A549 (cell line): ENCODE data around the gene EAF2. TPM values are rescaled to one million over a fixed set of nuclear protein-coding genes. Genes with fewer than 3 reads are reported as not detected.

ENCODE experiments used
- ATAC-seq, 2 experiments: fragments of 200-7000 bp in 1 of 2; fragments of >200 bp in 1 of 2; cut with Nextera tagmentation in 1 of 2; cut with Tn5 transposase in 1 of 2; 3 replicates each; pipeline versions ENCODE4 v1.8.0 to v1.9.1; 2018 to 2020; ENCODE audit warnings: mild to moderate bottlenecking in 1 of 2, moderate library complexity in 1 of 2
- CTCF ChIA-PET: fragments of 300-600 bp; sonication (Branson Sonifier 250); formaldehyde crosslinking; extraction: SDS; loops from one replicate; lab custom pipeline; 2021; ENCODE audit warnings: antibody characterized with exemption, inconsistent platforms; lab: Yijun Ruan, JAX
- POLR2A ChIA-PET: fragments of 350-600 bp; formaldehyde crosslinking; extraction: SDS; loops from one replicate; lab custom pipeline; 2021; ENCODE audit warnings: antibody characterized with exemption, inconsistent platforms; lab: Yijun Ruan, JAX
- DNase-seq, 2 experiments: peaks; one replicate each; pipeline versions ENCODE4 v3.0.0 to v3.0.0-alpha.2; 2011 to 2016; ENCODE audit warnings: low read depth in 1 of 2, low spot score in 1 of 2
- FAIRE-seq: peaks from 2 replicates; lab custom pipeline; 2011; peaks lifted over from hg19 to GRCh38; lab: Jason Lieb, UNC
- H3K27ac ChIP-seq, 2 experiments: fragments of >200 bp; sonication (Bioruptor Twin); formaldehyde crosslinking; 3 replicates each; pipeline ENCODE4 v1.5.1; 2016 to 2017
- H3K4me1 ChIP-seq: fragments of >200 bp; sonication (Bioruptor Twin); formaldehyde crosslinking; 3 replicates; pipeline ENCODE4 v1.6.1; 2016
- H3K4me2 ChIP-seq: fragments of >200 bp; sonication (Bioruptor Twin); formaldehyde crosslinking; 3 replicates; pipeline ENCODE4 v1.6.1; 2016
- H3K4me3 ChIP-seq: fragments of >200 bp; sonication (Bioruptor Twin); formaldehyde crosslinking; 3 replicates; pipeline ENCODE4 v1.5.1; 2016
- H3K9me3 ChIP-seq: fragments of >200 bp; sonication (Bioruptor Twin); formaldehyde crosslinking; 3 replicates; pipeline ENCODE4 v1.6.1; 2016
- BHLHE40 ChIP-seq: IDR thresholded peaks from 2 replicates; pipeline ENCODE4 v1.6.1; 2012; ENCODE audit warnings: low read depth, low read length, inconsistent platforms
- CBX8 ChIP-seq: fragments of 200-600 bp; sonication (generic); IDR thresholded peaks from 2 replicates; pipeline ENCODE4 v1.6.1; 2016
- CEBPB ChIP-seq, 2 experiments: fragments of >200 bp in 1 of 2; sonication (Bioruptor Twin) in 1 of 2; formaldehyde crosslinking in 1 of 2; IDR thresholded peaks; 2 replicates each; pipeline ENCODE4 v1.6.1; 2012 to 2016
- CHD4 ChIP-seq: fragments of 200-600 bp; sonication (generic); IDR thresholded peaks from 2 replicates; pipeline ENCODE4 v1.6.1; 2016; ENCODE audit warnings: antibody characterized with exemption, mild to moderate bottlenecking, borderline replicate concordance
- EHF ChIP-seq: fragments of 250-450 bp; sonication (Bioruptor Pico); IDR thresholded peaks from 2 replicates; pipeline ENCODE4 v1.5.0; 2020; ENCODE audit warnings: mild to moderate bottlenecking
- EHMT2 ChIP-seq: fragments of 200-600 bp; sonication (generic); IDR thresholded peaks from 2 replicates; pipeline ENCODE4 v1.6.1; 2016; ENCODE audit warnings: antibody characterized with exemption, low read depth, mild to moderate bottlenecking, moderate library complexity
- EP300 ChIP-seq, 2 experiments: fragments of >200 bp; sonication (Bioruptor Twin); formaldehyde crosslinking; IDR thresholded peaks; 2 replicates in 1 of 2; 3 replicates in 1 of 2; pipeline ENCODE4 v1.6.1; 2016 to 2017
- ESRRA ChIP-seq: fragments of 150-350 bp; IDR thresholded peaks from 2 replicates; pipeline ENCODE4 v1.6.1; 2014; ENCODE audit warnings: mild to moderate bottlenecking, low read length, borderline replicate concordance
- HEYL ChIP-seq: fragments of 250-450 bp; sonication (Bioruptor Pico); IDR thresholded peaks from 2 replicates; pipeline ENCODE4 v1.8.0; 2021; ENCODE audit warnings: mild to moderate bottlenecking, moderate library complexity
- HOXA7 ChIP-seq: fragments of 250-450 bp; sonication (Bioruptor Pico); IDR thresholded peaks from 2 replicates; pipeline ENCODE4 v1.5.0; 2020; ENCODE audit warnings: mild to moderate bottlenecking, moderate library complexity
- HOXB13 ChIP-seq: fragments of 250-450 bp; sonication (Bioruptor Pico); IDR thresholded peaks from 2 replicates; pipeline ENCODE4 v1.5.0; 2020; ENCODE audit warnings: low read depth, mild to moderate bottlenecking, moderate library complexity
- KDM5A ChIP-seq: fragments of 200-600 bp; sonication (generic); IDR thresholded peaks from 2 replicates; pipeline ENCODE4 v1.6.1; 2016; ENCODE audit warnings: antibody characterized with exemption, mild to moderate bottlenecking
- MAFK ChIP-seq: fragments of 450-650 bp; IDR thresholded peaks from 2 replicates; pipeline ENCODE4 v1.6.1; 2014; ENCODE audit not compliant: partially characterized antibody
- NFE2L2 ChIP-seq: fragments of 150-350 bp; conservative IDR thresholded peaks from 2 replicates; pipeline ENCODE4 v1.6.1; 2014; ENCODE audit warnings: low read length
- RFX5 ChIP-seq: fragments of 450-650 bp; IDR thresholded peaks from 2 replicates; pipeline ENCODE4 v1.7.1; 2014; ENCODE audit warnings: antibody characterized with exemption, mild to moderate bottlenecking, moderate library complexity
- RNF2 ChIP-seq: fragments of 200-600 bp; sonication (generic); IDR thresholded peaks from 2 replicates; pipeline ENCODE4 v1.6.1; 2016; ENCODE audit warnings: low read depth, mild to moderate bottlenecking, antibody characterized with exemption, moderate library complexity, borderline replicate concordance
- SMC3 ChIP-seq: fragments of >200 bp; sonication (Bioruptor Twin); formaldehyde crosslinking; IDR thresholded peaks from 3 replicates; pipeline ENCODE4 v1.6.1; 2018; ENCODE audit warnings: inconsistent platforms
- SREBF2 ChIP-seq: fragments of 450-650 bp; IDR thresholded peaks from 2 replicates; pipeline ENCODE4 v1.6.1; 2014; ENCODE audit warnings: mild to moderate bottlenecking, moderate library complexity
- ZFP36 ChIP-seq: fragments of 450-650 bp; IDR thresholded peaks from 2 replicates; pipeline ENCODE4 v1.6.1; 2014; ENCODE audit warnings: borderline replicate concordance; ENCODE audit not compliant: partially characterized antibody
- WGBS: methylation state at CpG from one replicate; pipeline ENCODE4 v1.1.6; 2017; ENCODE audit errors: missing lambda C conversion rate; 5-methylcytosine and 5-hydroxymethylcytosine counted together
- polyA plus RNA-seq, 4 experiments: library from polyadenylated mRNA; depleted of rRNA in 3 of 4; stranded (reverse); fragments of >200 nt; fragmentation: RNase III in 1 of 4; extraction: RNeasy Plus Mini Kit Qiagen cat#74134 plus additional on column Dnase treatment in 1 of 4; gene quantifications; 2 replicates in 3 of 4; 3 replicates in 1 of 4; pipeline ENCODE4 v1.2.3, GENCODE V29; 2011 to 2017
- TF ChIP-seq, protein P1 (sequence below): IDR thresholded peaks from 2 replicates; pipeline ENCODE4 v1.6.1; 2012; ENCODE audit warnings: low read depth, borderline replicate concordance
- TF ChIP-seq, protein P2 (sequence below): fragments of 200-600 bp; sonication (generic); IDR thresholded peaks from 2 replicates; pipeline ENCODE4 v1.6.1; 2016; ENCODE audit warnings: antibody characterized with exemption, mild to moderate bottlenecking, moderate library complexity
- TF ChIP-seq, protein P3 (sequence below): fragments of >200 bp; sonication (Bioruptor Twin); formaldehyde crosslinking; IDR thresholded peaks from 3 replicates; pipeline ENCODE4 v1.6.1; 2016
- TF ChIP-seq, protein P4 (sequence below): fragments of 250-450 bp; sonication (Bioruptor Pico); IDR thresholded peaks from 2 replicates; pipeline ENCODE4 v1.5.0; 2020; ENCODE audit warnings: low read depth, mild to moderate bottlenecking, moderate library complexity
- TF ChIP-seq, protein P5 (sequence below): fragments of 150-350 bp; IDR thresholded peaks from 2 replicates; pipeline ENCODE4 v1.6.1; 2014; ENCODE audit warnings: low read depth, mild to moderate bottlenecking, low read length
- TF ChIP-seq, protein P6 (sequence below): fragments of >200 bp; sonication (Bioruptor Twin); formaldehyde crosslinking; IDR thresholded peaks from 2 replicates; pipeline ENCODE4 v1.6.1; 2016

EAF2 gene
- polyA plus RNA-seq, 2 of the 4 experiments (the other 2 are of a cell fraction) = 4.3 to 7.4 TPM

DNA sequence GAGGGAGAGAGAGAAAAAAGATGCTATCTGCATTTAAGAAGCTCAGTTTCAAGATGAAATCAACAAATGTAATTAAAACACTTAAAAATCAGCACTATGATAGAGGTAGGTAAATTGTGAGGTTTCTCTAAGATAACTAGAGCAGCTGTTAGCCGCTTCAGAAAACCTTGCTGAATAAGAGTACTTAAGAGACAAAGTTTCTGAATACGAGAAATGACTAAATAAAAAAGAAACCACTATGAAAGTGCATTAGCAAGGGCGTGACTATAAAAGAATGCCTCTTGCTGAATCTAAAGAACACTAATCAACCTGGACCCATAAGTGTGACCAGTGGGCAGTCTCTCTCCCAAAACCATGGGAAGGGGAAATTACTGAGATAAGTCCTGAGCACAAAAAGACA lies 41.9 kb upstream of the EAF2 start:
- POLR2A ChIA-PET = no interaction called here
- FAIRE-seq (no peak), ATAC-seq (no peak), DNase-seq (no peak)
- CTCF ChIA-PET = no interaction called here
- TF ChIP-seq ZFP36 (no peak), EHF (CRISPR knock-in tag) (no peak), EP300 (IDR thresholded peaks at IDR 0.05) (no peak), HEYL (no peak), ESRRA (no peak), CBX8 (no peak), RFX5 (no peak)
- TF ChIP-seq, protein P1, sequence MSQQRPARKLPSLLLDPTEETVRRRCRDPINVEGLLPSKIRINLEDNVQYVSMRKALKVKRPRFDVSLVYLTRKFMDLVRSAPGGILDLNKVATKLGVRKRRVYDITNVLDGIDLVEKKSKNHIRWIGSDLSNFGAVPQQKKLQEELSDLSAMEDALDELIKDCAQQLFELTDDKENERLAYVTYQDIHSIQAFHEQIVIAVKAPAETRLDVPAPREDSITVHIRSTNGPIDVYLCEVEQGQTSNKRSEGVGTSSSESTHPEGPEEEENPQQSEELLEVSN = no peak
- TF ChIP-seq, protein P2, sequence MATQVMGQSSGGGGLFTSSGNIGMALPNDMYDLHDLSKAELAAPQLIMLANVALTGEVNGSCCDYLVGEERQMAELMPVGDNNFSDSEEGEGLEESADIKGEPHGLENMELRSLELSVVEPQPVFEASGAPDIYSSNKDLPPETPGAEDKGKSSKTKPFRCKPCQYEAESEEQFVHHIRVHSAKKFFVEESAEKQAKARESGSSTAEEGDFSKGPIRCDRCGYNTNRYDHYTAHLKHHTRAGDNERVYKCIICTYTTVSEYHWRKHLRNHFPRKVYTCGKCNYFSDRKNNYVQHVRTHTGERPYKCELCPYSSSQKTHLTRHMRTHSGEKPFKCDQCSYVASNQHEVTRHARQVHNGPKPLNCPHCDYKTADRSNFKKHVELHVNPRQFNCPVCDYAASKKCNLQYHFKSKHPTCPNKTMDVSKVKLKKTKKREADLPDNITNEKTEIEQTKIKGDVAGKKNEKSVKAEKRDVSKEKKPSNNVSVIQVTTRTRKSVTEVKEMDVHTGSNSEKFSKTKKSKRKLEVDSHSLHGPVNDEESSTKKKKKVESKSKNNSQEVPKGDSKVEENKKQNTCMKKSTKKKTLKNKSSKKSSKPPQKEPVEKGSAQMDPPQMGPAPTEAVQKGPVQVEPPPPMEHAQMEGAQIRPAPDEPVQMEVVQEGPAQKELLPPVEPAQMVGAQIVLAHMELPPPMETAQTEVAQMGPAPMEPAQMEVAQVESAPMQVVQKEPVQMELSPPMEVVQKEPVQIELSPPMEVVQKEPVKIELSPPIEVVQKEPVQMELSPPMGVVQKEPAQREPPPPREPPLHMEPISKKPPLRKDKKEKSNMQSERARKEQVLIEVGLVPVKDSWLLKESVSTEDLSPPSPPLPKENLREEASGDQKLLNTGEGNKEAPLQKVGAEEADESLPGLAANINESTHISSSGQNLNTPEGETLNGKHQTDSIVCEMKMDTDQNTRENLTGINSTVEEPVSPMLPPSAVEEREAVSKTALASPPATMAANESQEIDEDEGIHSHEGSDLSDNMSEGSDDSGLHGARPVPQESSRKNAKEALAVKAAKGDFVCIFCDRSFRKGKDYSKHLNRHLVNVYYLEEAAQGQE = no peak
- no peak overlapping the region for H3K4me3 ChIP-seq
- H3K4me2 ChIP-seq = no peak overlapping the region
- H3K27ac ChIP-seq = no peak overlapping the region
- H3K4me1 ChIP-seq = no peaks in the 10 kb centered on the region
- no peaks in the 10 kb centered on the region for H3K9me3 ChIP-seq
- WGBS = 95% methylated on average over 3 of the region's 3 CpGs

DNA sequence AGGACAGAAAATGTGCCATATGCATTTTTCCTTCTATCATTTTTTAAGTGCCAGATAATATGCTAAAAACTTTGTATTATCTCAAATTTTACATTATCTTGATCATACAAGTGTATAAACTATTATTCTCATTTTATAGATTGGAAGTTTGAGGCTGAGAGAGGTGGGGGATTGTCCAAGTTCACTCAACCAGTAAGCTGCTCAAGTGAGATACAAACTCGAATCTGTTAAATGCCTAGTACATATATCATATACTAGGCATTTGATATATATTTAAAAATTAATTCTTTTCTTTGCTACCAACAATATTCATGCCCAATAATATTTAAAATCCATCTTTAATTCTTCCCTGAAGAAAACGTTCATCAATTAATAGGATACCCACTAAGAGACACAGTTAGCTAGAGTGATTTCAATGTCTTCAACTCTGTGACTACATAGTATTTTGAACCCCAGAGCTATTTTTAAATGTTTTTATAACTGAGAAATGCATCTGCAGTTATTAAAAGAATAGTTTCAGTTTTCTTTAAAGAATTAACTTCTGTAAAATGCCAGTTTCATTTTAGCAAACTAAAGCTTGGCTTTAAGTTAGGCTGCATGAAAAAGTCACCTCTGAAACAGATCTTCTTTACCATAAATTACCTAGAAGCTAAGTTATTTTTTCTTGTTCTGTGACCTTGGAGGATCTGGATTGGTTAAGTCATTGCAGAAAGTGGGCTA lies 40.6 kb upstream of the EAF2 start:
- Histone ChIP-seq H3K4me1 (no peaks in the 10 kb centered on the region), H3K27ac (no peak overlapping the region), H3K9me3 (no peaks in the 10 kb centered on the region), H3K4me2 (no peak overlapping the region), H3K4me3 (no peak overlapping the region)
- POLR2A ChIA-PET = no interaction called here
- FAIRE-seq (no peak), ATAC-seq (no peak), DNase-seq (no peak)
- WGBS = 83% methylated on average over 2 of the region's 2 CpGs
- CTCF ChIA-PET = no interaction called here
- no peak for TF ChIP-seq EHF (CRISPR knock-in tag)
- TF ChIP-seq, protein P3, sequence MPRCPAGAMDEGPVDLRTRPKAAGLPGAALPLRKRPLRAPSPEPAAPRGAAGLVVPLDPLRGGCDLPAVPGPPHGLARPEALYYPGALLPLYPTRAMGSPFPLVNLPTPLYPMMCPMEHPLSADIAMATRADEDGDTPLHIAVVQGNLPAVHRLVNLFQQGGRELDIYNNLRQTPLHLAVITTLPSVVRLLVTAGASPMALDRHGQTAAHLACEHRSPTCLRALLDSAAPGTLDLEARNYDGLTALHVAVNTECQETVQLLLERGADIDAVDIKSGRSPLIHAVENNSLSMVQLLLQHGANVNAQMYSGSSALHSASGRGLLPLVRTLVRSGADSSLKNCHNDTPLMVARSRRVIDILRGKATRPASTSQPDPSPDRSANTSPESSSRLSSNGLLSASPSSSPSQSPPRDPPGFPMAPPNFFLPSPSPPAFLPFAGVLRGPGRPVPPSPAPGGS = no peak
- TF ChIP-seq, protein P4, sequence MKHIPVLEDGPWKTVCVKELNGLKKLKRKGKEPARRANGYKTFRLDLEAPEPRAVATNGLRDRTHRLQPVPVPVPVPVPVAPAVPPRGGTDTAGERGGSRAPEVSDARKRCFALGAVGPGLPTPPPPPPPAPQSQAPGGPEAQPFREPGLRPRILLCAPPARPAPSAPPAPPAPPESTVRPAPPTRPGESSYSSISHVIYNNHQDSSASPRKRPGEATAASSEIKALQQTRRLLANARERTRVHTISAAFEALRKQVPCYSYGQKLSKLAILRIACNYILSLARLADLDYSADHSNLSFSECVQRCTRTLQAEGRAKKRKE (CRISPR knock-in tag) = no peak
- no peak for TF ChIP-seq EHMT2
- TF ChIP-seq HOXA7 (CRISPR knock-in tag) = no peak
- TF ChIP-seq RNF2 = no peak
- no peak for TF ChIP-seq NFE2L2
- no peak for TF ChIP-seq ZFP36
- TF ChIP-seq, protein P5, sequence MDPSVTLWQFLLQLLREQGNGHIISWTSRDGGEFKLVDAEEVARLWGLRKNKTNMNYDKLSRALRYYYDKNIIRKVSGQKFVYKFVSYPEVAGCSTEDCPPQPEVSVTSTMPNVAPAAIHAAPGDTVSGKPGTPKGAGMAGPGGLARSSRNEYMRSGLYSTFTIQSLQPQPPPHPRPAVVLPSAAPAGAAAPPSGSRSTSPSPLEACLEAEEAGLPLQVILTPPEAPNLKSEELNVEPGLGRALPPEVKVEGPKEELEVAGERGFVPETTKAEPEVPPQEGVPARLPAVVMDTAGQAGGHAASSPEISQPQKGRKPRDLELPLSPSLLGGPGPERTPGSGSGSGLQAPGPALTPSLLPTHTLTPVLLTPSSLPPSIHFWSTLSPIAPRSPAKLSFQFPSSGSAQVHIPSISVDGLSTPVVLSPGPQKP = no peak
- TF ChIP-seq, protein P6, sequence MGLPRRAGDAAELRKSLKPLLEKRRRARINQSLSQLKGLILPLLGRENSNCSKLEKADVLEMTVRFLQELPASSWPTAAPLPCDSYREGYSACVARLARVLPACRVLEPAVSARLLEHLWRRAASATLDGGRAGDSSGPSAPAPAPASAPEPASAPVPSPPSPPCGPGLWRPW = no peak
- TF ChIP-seq, protein P2 = no peak
- TF ChIP-seq HOXB13 (CRISPR knock-in tag) = no peak
- TF ChIP-seq CHD4 = no peak
- TF ChIP-seq BHLHE40 = no peak
- TF ChIP-seq MAFK = no peak
- TF ChIP-seq ESRRA = no peak
- no peak for TF ChIP-seq SREBF2
- TF ChIP-seq SMC3 = no peak
- no peak for TF ChIP-seq CEBPB (IDR thresholded peaks at IDR 0.05)
- no peak for TF ChIP-seq KDM5A
